Measurements from ENCODE around the gene DNAJB4.
"Not testable (repeated sequence)": the region's sequence is repeated elsewhere in the genome, so short reads cannot be mapped to it uniquely, and the experiment has no call there.

Gene DNAJB4

GRCh38 chr1:78040484-78041089, 35.8 kb downstream of the DNAJB4 start:
- no peak for DNase-seq

- DNase-seq = no peak
Measured at GRCh38 chr1:78043436-78043835, 38.7 kb downstream of the DNAJB4 start.

GRCh38 chr1:78044796-78045562, 40.2 kb downstream of the DNAJB4 start:
- no peak for DNase-seq

GRCh38 chr1:78045563-78045925, 40.8 kb downstream of the DNAJB4 start:
- DNase-seq = no peak

- DNase-seq = no peak
Measured at GRCh38 chr1:78045926-78046778, 41.4 kb downstream of the DNAJB4 start, which contains the start of gene GIPC2. GIPC2 (plus strand) TSS chr1:78045966; CDS start chr1:78046095, 129 bp downstream.

GRCh38 chr1:78047106-78047505, 42.4 kb downstream of the DNAJB4 start:
- no peak for DNase-seq

- DNase-seq = no peak
Measured at GRCh38 chr1:78047631-78048030, 42.9 kb downstream of the DNAJB4 start.

- DNase-seq = no peak
Measured at GRCh38 chr1:78048446-78048845, 43.7 kb downstream of the DNAJB4 start.

- DNase-seq = no peak
Measured at GRCh38 chr1:78049396-78049795, 44.7 kb downstream of the DNAJB4 start.

GRCh38 chr1:78051005-78051404, 46.3 kb downstream of the DNAJB4 start:
- no peak for DNase-seq

GRCh38 chr1:78052685-78053405, 48.1 kb downstream of the DNAJB4 start:
- peak in 1 of 2 experiments; percentile 3 for DNase-seq

GRCh38 chr1:78053498-78053897, 48.8 kb downstream of the DNAJB4 start:
- no peak for DNase-seq

GRCh38 chr1:78054559-78054958, 49.8 kb downstream of the DNAJB4 start:
- DNase-seq = no peak

- no peak for DNase-seq
Measured at GRCh38 chr1:78054972-78055371, 50.2 kb downstream of the DNAJB4 start.

- DNase-seq = no peak
Measured at GRCh38 chr1:78055565-78056132, 50.9 kb downstream of the DNAJB4 start.

GRCh38 chr1:78058670-78059069, 53.9 kb downstream of the DNAJB4 start:
- no peak for DNase-seq

GRCh38 chr1:78060857-78061563, 56.3 kb downstream of the DNAJB4 start:
- DNase-seq = no peak

GRCh38 chr1:78061825-78062523, 57.2 kb downstream of the DNAJB4 start:
- DNase-seq = no peak

- DNase-seq = not testable (repeated sequence)
Measured at GRCh38 chr1:78064886-78065285, 60.1 kb downstream of the DNAJB4 start.

All from AML-193 (cell line).